Activated naive CD8-positive, alpha-beta T cell treated with anti-CD3 and anti-CD28 coated beads, Interleukin-2, amount 50 U/mL, for 24 hours (primary cell): ENCODE data around the gene SMIM13.

ENCODE experiments used
- ATAC-seq: fragments of 150-1000 bp; cut with Tn5 transposase; one replicate; pipeline ENCODE4 v1.10.0; 2021
- DNase-seq: peaks from one replicate; pipeline ENCODE4 v3.0.0; 2021
- H3K27ac Mint-ChIP-seq: one replicate; pipeline ENCODE4 v1.8.0; 2021; ENCODE audit warnings: mild to moderate bottlenecking, mixed read lengths
- H3K27me3 Mint-ChIP-seq: one replicate; pipeline ENCODE4 v1.8.0; 2021; ENCODE audit warnings: mixed read lengths
- H3K36me3 Mint-ChIP-seq: one replicate; pipeline ENCODE4 v1.8.0; 2021; ENCODE audit warnings: low read depth, mixed read lengths
- H3K4me1 Mint-ChIP-seq: one replicate; pipeline ENCODE4 v1.8.0; 2021; ENCODE audit warnings: mixed read lengths
- H3K4me3 Mint-ChIP-seq: one replicate; pipeline ENCODE4 v1.8.0; 2021; ENCODE audit warnings: mild to moderate bottlenecking, moderate library complexity, mixed read lengths
- H3K9me3 Mint-ChIP-seq: one replicate; pipeline ENCODE4 v1.8.0; 2021; ENCODE audit warnings: mixed read lengths

Gene SMIM13

DNA sequence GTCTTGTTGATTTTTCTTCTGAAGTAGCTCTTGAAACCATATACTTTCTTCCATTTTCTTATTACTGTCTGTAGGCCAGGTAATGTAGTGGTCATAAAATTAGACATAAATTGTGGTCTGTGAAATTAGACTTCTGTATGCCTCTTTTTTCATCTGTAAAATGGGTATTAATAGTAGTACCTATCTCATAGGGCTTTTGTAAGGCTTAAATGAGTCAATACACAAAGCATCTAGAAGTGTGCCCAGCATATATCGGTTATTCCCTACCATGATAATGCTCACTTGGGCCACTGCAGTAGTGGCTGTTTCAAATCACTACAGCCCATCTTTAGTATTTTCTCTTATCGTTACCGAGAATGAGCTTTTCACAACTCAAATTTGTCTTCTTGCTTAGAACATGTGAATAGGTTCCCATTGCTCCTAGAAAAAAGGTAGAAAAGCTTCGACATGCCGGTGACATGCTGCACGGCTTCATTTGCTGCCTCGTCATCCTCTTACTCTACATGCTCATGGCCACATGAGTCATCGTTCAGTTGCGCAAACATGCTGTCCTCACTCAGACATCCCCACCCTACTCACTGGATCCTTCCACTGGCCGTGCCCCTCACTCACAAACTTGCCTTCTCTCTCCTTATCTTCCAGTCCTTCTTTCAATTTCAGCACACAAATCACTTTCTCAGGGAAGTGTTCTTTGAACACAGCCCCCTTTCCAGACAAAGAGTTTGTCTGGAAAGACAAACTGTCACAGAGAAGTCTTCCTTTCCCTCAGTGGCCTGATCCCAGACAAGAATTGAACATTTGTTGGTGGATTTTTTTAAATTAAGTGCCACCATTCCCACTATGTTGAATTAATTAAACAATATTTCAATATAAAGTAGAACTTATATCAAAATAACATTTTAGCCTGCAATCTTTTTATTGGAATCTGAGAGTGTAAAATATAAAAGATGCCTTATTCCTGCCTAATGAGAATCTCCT, 50.0 kb downstream of the SMIM13 start:
- no peak for ATAC-seq
- H3K9me3 Mint-ChIP-seq = no peaks in the 10 kb centered on the region
- no peak overlapping the region for H3K27ac Mint-ChIP-seq
- no peak overlapping the region for H3K4me3 Mint-ChIP-seq
- peaks cover 2% of the 10 kb centered on the region for H3K36me3 Mint-ChIP-seq
- DNase-seq = no peak
- peaks cover 24% of the 10 kb centered on the region for H3K4me1 Mint-ChIP-seq
- H3K27me3 Mint-ChIP-seq = no peaks in the 10 kb centered on the region

DNA sequence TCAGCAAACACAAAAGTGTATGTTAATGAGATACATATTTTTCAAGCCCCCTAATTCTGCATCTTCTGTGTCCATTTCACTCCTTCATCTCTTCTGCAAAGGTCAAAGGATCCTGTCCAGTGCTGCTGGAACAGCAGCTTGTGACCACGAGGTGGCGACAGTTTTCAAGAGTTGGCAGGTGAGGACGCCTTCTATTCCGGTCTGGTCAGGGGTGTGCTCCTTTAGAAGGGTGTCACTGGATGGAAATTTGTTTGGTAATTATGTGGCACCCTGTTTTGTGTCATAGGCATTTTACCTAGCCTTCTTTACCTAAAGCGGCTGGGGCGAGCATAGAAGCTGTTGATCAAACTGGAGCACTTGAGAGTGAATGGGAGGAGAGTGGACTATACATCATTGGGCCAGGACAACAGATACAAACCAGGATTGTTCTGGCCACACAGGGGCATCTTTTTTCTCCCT, 50.8 kb downstream of the SMIM13 start:
- no peaks in the 10 kb centered on the region for H3K27me3 Mint-ChIP-seq

GRCh38 chr6:11146117-11146826, 52.6 kb downstream of the SMIM13 start:
- no peaks in the 10 kb centered on the region for H3K36me3 Mint-ChIP-seq
- no peak overlapping the region for H3K4me3 Mint-ChIP-seq
- H3K9me3 Mint-ChIP-seq = no peaks in the 10 kb centered on the region
- DNase-seq (no peak), ATAC-seq (no peak)
- peak overlapping the region; percentile 20 for H3K27ac Mint-ChIP-seq
- peaks cover 8% of the 10 kb centered on the region for H3K4me1 Mint-ChIP-seq
- H3K27me3 Mint-ChIP-seq = no peaks in the 10 kb centered on the region

More for the DNA sequence above, 50.8 kb downstream of the SMIM13 start:
- peaks cover 17% of the 10 kb centered on the region for H3K4me1 Mint-ChIP-seq
- ATAC-seq (peak; percentile 89), DNase-seq (peak; percentile 81)
- peaks cover 2% of the 10 kb centered on the region for H3K36me3 Mint-ChIP-seq
- H3K9me3 Mint-ChIP-seq = no peaks in the 10 kb centered on the region
- no peak overlapping the region for H3K4me3 Mint-ChIP-seq
- H3K27ac Mint-ChIP-seq = no peak overlapping the region

- ATAC-seq (no peak), DNase-seq (no peak)
- Mint-ChIP-seq H3K4me1 (peaks cover 14% of the 10 kb centered on the region), H3K36me3 (no peaks in the 10 kb centered on the region), H3K27ac (no peak overlapping the region), H3K9me3 (no peaks in the 10 kb centered on the region), H3K27me3 (peaks cover 4% of the 10 kb centered on the region), H3K4me3 (no peak overlapping the region)
Observed at GRCh38 chr6:11149551-11149950, 55.9 kb downstream of the SMIM13 start.

DNA sequence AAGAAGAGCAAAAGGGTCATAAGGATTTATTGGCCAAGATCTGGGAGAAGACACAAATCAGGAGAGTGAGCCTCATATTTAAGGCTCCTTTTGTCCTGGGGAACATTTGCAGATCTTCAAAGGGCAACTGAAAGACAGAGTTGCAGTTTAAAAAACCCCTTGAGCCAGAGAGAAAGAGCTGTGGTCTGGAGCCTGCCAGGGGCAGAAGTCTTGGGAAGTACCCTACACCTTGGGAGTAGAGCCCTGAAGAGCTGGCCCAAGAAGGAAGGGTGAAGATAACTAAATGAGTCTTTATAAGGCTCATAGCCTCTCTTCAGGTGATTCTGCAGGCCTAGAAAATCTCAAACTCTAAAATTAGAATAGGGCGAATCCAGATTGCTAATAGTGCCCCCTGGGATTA, 57.9 kb downstream of the SMIM13 start:
- peaks cover 11% of the 10 kb centered on the region for H3K4me1 Mint-ChIP-seq
- peaks cover 6% of the 10 kb centered on the region for H3K27me3 Mint-ChIP-seq
- H3K4me3 Mint-ChIP-seq = no peak overlapping the region

GRCh38 chr6:11152581-11152980, 58.9 kb downstream of the SMIM13 start:
- H3K4me3 Mint-ChIP-seq = no peak overlapping the region
- H3K4me1 Mint-ChIP-seq = peaks cover 11% of the 10 kb centered on the region
- ATAC-seq (no peak), DNase-seq (no peak)
- H3K36me3 Mint-ChIP-seq = no peaks in the 10 kb centered on the region
- H3K27me3 Mint-ChIP-seq = peaks cover 7% of the 10 kb centered on the region
- no peaks in the 10 kb centered on the region for H3K9me3 Mint-ChIP-seq
- no peak overlapping the region for H3K27ac Mint-ChIP-seq

More for the DNA sequence above, 57.9 kb downstream of the SMIM13 start:
- Mint-ChIP-seq H3K9me3 (no peaks in the 10 kb centered on the region), H3K27ac (no peak overlapping the region), H3K36me3 (no peaks in the 10 kb centered on the region)
- DNase-seq (no peak), ATAC-seq (no peak)

DNA sequence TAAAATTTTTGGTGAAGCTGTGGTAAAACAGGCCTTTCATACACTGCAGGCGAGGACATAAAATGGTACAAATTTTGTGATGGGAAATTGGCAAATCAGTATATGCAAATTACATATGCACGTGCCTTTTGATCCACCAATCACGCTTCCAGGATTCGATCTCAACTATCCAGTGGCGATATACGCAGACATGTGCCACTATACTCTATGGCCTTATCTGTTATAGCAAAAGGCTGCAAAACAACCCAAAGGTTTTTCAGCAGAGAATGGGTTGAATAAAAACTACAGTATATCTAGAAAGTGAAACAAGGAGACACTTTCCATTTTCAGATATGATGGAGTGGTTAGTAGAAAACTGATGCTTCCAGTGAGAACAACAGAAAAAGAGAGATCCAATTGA, 59.8 kb downstream of the SMIM13 start:
- no peaks in the 10 kb centered on the region for H3K36me3 Mint-ChIP-seq
- H3K27ac Mint-ChIP-seq = no peak overlapping the region
- H3K4me3 Mint-ChIP-seq = peak overlapping the region; percentile 68
- H3K4me1 Mint-ChIP-seq = peaks cover 11% of the 10 kb centered on the region
- DNase-seq = no peak
- peaks cover 7% of the 10 kb centered on the region for H3K27me3 Mint-ChIP-seq
- H3K9me3 Mint-ChIP-seq = no peaks in the 10 kb centered on the region
- no peak for ATAC-seq

DNA sequence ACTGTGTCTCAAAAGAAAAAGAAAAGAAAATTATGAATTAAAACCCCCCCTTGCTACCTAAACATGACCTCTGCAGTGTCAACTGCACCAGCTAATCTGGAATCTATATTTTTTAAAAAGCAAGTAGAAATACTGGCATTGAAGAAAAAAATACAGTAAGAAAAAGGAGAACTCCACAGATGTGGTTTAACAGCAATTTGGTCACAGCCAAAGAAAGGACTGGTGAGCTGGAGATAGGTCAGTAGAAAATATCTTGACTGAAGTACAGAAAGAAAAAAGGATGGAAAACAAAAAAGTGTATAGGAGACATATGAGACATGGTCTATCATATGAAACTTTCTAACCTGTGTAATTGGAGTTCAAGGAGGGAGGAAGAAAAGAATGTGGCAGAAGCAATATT, 62.0 kb downstream of the SMIM13 start:
- no peaks in the 10 kb centered on the region for H3K9me3 Mint-ChIP-seq
- no peak for ATAC-seq
- H3K36me3 Mint-ChIP-seq = no peaks in the 10 kb centered on the region
- no peak overlapping the region for H3K4me3 Mint-ChIP-seq
- H3K27me3 Mint-ChIP-seq = peaks cover 7% of the 10 kb centered on the region
- no peak overlapping the region for H3K27ac Mint-ChIP-seq
- peaks cover 11% of the 10 kb centered on the region for H3K4me1 Mint-ChIP-seq
- DNase-seq = no peak

- no peak for DNase-seq
- Mint-ChIP-seq H3K4me1 (peaks cover 13% of the 10 kb centered on the region), H3K27ac (no peak overlapping the region), H3K9me3 (no peaks in the 10 kb centered on the region), H3K36me3 (no peaks in the 10 kb centered on the region), H3K4me3 (no peak overlapping the region), H3K27me3 (peaks cover 1% of the 10 kb centered on the region)
- no peak for ATAC-seq
Observed at GRCh38 chr6:11160199-11160598, 66.6 kb downstream of the SMIM13 start.

DNA sequence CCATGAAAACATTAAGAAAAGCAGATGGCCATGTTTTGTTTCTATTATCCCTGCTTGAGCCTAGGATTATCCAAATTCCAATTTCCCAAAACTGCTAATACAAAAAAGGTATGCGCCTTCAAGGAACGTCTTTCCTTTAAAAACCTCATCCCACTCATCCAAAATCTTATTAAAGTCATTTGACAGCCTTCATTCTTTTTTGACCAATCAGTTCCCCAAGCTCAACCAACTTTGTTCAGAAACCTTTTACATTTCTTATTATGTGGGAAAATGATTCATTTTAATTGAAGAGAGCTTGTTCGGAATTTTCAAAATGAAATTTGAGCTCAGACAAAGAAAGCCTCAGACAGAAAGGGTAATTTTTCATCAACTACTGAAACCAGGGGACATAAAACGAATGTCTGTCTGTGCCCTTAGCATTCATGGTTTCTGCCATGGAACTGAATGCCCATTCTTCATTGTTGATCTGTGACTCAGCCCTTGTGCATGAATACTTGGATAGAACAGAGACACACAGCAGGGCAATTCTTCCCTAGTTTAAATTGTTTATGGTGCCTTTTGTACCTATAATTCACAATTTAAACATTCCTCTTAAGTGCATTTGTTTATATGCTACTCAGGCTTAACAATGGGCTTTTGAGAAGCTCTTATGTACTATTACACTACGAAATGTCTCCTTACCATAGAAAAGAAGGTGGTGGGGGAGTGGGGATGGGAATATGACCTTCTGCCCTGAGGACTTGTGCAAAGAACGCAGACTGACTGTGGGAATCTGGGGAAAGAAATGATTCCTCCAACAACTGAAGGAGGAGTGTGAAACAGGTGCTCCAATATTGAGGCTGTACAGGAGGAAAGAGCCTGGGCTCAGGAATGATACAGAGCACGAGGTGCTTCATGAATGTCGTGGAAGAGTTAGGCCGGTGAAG, 67.7 kb downstream of the SMIM13 start:
- ATAC-seq (no peak), DNase-seq (no peak)
- Mint-ChIP-seq H3K27me3 (peaks cover 1% of the 10 kb centered on the region), H3K4me3 (no peak overlapping the region), H3K36me3 (no peaks in the 10 kb centered on the region), H3K27ac (no peak overlapping the region), H3K4me1 (peaks cover 19% of the 10 kb centered on the region), H3K9me3 (no peaks in the 10 kb centered on the region)

GRCh38 chr6:11162262-11162661, 68.6 kb downstream of the SMIM13 start:
- H3K27me3 Mint-ChIP-seq = no peaks in the 10 kb centered on the region
- no peaks in the 10 kb centered on the region for H3K36me3 Mint-ChIP-seq
- no peak overlapping the region for H3K27ac Mint-ChIP-seq
- H3K4me3 Mint-ChIP-seq = no peak overlapping the region
- ATAC-seq (no peak), DNase-seq (no peak)
- no peaks in the 10 kb centered on the region for H3K9me3 Mint-ChIP-seq
- peaks cover 19% of the 10 kb centered on the region for H3K4me1 Mint-ChIP-seq

DNA sequence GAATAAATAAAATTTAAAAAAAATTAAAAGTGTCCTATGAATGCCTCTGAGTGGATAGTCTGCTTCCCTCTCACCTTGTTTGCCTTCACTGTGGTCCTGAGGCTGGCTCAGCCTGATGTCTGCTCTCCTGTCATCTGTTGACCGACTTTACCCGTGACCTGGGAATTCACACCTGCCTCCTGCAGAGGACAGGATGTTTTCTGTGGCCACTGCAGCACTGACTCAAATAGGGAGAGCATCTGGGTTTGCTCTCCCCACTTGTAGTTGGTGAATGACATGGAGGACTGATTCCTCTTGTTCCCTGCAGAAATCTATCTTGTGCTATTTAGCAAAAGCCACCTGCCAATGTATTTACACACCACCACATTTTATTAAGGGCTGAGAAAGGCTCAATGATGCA, 70.3 kb downstream of the SMIM13 start:
- no peaks in the 10 kb centered on the region for H3K27me3 Mint-ChIP-seq
- H3K27ac Mint-ChIP-seq = no peak overlapping the region
- peaks cover 20% of the 10 kb centered on the region for H3K4me1 Mint-ChIP-seq
- H3K4me3 Mint-ChIP-seq = no peak overlapping the region
- H3K36me3 Mint-ChIP-seq = no peaks in the 10 kb centered on the region
- DNase-seq (no peak), ATAC-seq (peak; percentile 24)
- no peaks in the 10 kb centered on the region for H3K9me3 Mint-ChIP-seq

DNA sequence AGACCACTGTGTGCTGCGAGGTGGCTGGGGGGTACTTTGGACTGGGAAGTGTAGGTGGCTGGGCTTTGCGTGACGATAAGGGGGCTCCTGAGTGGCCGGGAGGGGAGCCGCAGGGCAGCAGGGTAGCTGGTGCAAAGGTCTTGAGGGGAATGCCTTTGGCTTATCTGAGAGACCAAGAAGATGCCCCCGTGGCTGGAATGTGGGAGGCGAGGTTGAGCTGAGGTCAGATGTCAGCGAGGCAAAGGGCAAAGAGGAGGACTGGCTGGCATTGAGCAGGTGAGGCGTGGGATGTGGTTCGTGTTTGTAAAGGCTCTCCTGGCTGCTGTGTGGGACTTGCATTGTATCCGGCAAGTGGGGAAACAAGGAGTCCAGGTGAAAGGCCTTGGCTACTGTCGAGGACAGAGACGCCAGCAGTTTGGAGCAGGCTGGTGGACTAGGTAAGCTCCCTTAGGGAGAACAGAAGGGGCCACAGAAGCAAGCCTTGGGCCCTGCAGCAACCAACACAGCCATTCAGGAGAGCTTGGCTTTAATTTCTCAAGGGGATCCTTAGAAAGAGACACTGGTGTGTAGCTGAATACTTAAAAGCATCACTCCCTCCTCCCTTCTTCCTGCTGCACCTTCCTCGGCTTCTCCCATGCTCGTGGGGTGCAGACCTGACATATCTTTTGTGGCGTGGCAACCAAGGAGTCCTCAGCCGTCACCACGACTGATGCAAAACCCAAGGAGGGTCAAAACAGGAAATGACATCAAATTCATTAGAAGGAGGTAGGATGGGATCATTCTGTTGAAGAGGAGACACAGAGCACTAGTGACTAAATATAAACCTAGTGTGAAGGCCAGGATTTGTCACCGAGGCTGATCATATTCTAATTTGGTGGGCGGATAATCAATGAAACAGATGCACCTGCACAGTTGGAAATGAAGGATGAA, 71.3 kb downstream of the SMIM13 start:
- peak overlapping the region; percentile 25 for H3K27ac Mint-ChIP-seq

More for the DNA sequence above, 71.3 kb downstream of the SMIM13 start:
- no peaks in the 10 kb centered on the region for H3K27me3 Mint-ChIP-seq
- H3K4me3 Mint-ChIP-seq = no peak overlapping the region
- no peak for DNase-seq
- ATAC-seq = no peak
- no peaks in the 10 kb centered on the region for H3K36me3 Mint-ChIP-seq
- H3K9me3 Mint-ChIP-seq = no peaks in the 10 kb centered on the region
- peaks cover 22% of the 10 kb centered on the region for H3K4me1 Mint-ChIP-seq
